Forelimb muscle (tissue), 1 donor: Measurements from ENCODE around the gene SPATA7. TPM values are rescaled to one million over a fixed set of nuclear protein-coding genes. Genes with fewer than 3 reads are reported as not detected.

Source experiments
- DNase-seq: peaks from one replicate; pipeline ENCODE4 v3.0.0-alpha.2; 2013; ENCODE audit warnings: low read depth
- polyA plus RNA-seq: library from polyadenylated mRNA; unstranded; fragments of 120-200 nt; gene quantifications from one replicate; pipeline ENCODE4 v1.2.1, GENCODE V29; 2013; ENCODE audit not compliant: insufficient read length

The SPATA7 gene
- polyA plus RNA-seq, 1 donor = 12.3 TPM

DNA sequence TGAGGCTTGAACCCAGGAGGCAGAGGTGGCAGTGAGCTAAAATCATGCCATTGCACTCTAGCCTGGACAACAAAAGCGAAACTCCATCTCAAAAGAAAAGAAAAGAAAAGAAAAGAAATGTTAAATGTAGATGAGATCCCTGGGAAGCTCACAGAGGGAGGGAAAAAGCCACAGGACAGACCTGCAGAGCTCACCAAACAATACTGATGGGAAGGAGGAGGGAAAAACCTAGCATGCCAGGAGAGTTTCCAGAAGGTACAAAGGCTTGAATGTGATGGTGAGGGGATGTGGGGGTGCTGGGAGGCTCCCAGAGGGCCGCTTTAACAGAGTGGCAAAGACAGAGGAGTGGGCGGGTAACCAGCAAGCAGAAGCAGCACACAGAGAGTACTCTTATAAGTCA, 97.1 kb downstream of the SPATA7 start:
- DNase-seq = no peak

Other genes starting within 250 kb of the SPATA7 start
- not detected for gene KCNK10, start 62.4 kb upstream of the SPATA7 start, polyA plus RNA-seq
- 57.3 TPM for gene PTPN21, start 169.3 kb downstream of the SPATA7 start, polyA plus RNA-seq
- gene ZC3H14, start 177.4 kb downstream of the SPATA7 start, polyA plus RNA-seq = 36.6 TPM